Psoas muscle (tissue), 8 donors: ENCODE measurements around the gene C1QL4. TPM values are rescaled to one million over a fixed set of nuclear protein-coding genes. Genes with fewer than 3 reads are reported as not detected.
A peak's percentile ranks its signal among the peaks of the same experiment; 100 is the strongest.
"Not testable (repeated sequence)": the region's sequence is repeated elsewhere in the genome, so short reads cannot be mapped to it uniquely, and the experiment has no call there.

Experiments used
- ATAC-seq, 4 donors: fragments of 200-7000 bp; cut with Tn5 transposase; one replicate each; pipeline ENCODE4 v1.9.1; 2020; ENCODE audit warnings: moderate library complexity in 3 of 4, mild to moderate bottlenecking in 2 of 4
- DNase-seq, 2 donors: peaks; one replicate each; pipeline ENCODE4 v3.0.0-alpha.2; 2020
- H3K27ac ChIP-seq: fragments of 200-600 bp; one replicate; pipeline ENCODE4 v1.8.0; 2022
- H3K27me3 ChIP-seq, 3 donors: fragments of 200-600 bp in 1 of 3; one replicate each; pipeline versions ENCODE4 v1.6.1 to v1.8.0; 2013 to 2022; ENCODE audit warnings: low read length in 2 of 3, mild to moderate bottlenecking in 2 of 3, moderate library complexity in 1 of 3; ENCODE audit not compliant: insufficient read depth in 3 of 3
- H3K36me3 ChIP-seq, 2 donors: fragments of 200-600 bp in 1 of 2; one replicate each; pipeline versions ENCODE4 v1.6.1 to v1.8.0; 2013 to 2022; ENCODE audit warnings: low read depth in 1 of 2, mild to moderate bottlenecking in 1 of 2, moderate library complexity in 1 of 2; ENCODE audit not compliant: insufficient read depth in 1 of 2
- H3K4me1 ChIP-seq: fragments of 200-600 bp; one replicate; pipeline ENCODE4 v1.8.0; 2022
- H3K4me3 ChIP-seq: fragments of 200-600 bp; one replicate; pipeline ENCODE4 v1.8.0; 2022; ENCODE audit warnings: mild to moderate bottlenecking
- H3K9me3 ChIP-seq: fragments of 200-600 bp; one replicate; pipeline ENCODE4 v1.8.0; 2022
- CTCF ChIP-seq: fragments of 200-600 bp; IDR thresholded peaks from one replicate; pipeline ENCODE4 v1.8.0; 2022; ENCODE audit warnings: antibody characterized with exemption
- WGBS, 3 donors: extraction: QIAGEN DNeasy Blood & Tissue Kit; methylation state at CpG; one replicate each; pipeline versions ENCODE4 v1.1.6 to v1.1.7; 2013; 5-methylcytosine and 5-hydroxymethylcytosine counted together
- intact Hi-C, 2 donors: fragments of 100-400 bp; cut with DNase I; formaldehyde crosslinking; loops; one replicate each; pipeline versions ENCODE4 v1.11.0 to v1.14.2; 2022
- polyA plus RNA-seq, 3 donors: library from polyadenylated mRNA; stranded (reverse); fragments of 200-250 nt; gene quantifications; one replicate each; pipeline ENCODE4 v1.2.3, GENCODE V29; 2013
- total RNA-seq, 4 donors: library from RNA; stranded (reverse); fragmentation: NEBNext Ultra II Directional in 2 of 4; extraction: Animal tissue kit (Norgen Biotek cat#: 25700) in 2 of 4; gene quantifications; one replicate each; pipeline versions ENCODE4 v1.2.1 to v1.2.4, GENCODE V29; 2021 to 2023
- donor health status: healthy with polysubstance abuse.
- donor health status: DM: no; HTN: no; CAD: no; lungs with moderate emphysema.
- donor health status: Bipolar disorder and iron deficiency.
- donor health status: healthy.
- donor health status: DM: yes; HTN: yes; CAD: no.
- donor health status: DM: no; HTN: no; CAD: no.
- donor health status: DM: no; HTN: no; CAD: no.
- donor health status: DM: yes; HTN: yes; CAD: no.

Gene C1QL4
- total and polyA plus RNA-seq, 7 donors = not detected

GRCh38 chr12:49334681-49335080 lies 2.3 kb downstream of the C1QL4 start:
- WGBS, 3 donors = 60 to 71% (median 71%) methylated on average over 12 of the region's 12 CpGs
- ATAC-seq (no peak), DNase-seq (no peak)
- peaks cover 0 to 54% (median 20%) of the 10 kb centered on the region in 3 donors for H3K27me3 ChIP-seq
- no peak overlapping the region for H3K4me3 ChIP-seq
- H3K36me3 ChIP-seq = no peaks in the 10 kb centered on the region
- H3K9me3 ChIP-seq = no peaks in the 10 kb centered on the region
- H3K27ac ChIP-seq = no peak overlapping the region
- intact Hi-C loops = loop anchor here in 1 of 2 donors (5.0 kb wide), 1 partner anchor 42 kb away; no protein-coding TSS in a partner anchor
- no peak for TF ChIP-seq CTCF
- H3K4me1 ChIP-seq = no peaks in the 10 kb centered on the region

- Histone ChIP-seq H3K9me3 (no peaks in the 10 kb centered on the region), H3K27me3 (peaks cover 0 to 54% (median 20%) of the 10 kb centered on the region in 3 donors), H3K36me3 (no peaks in the 10 kb centered on the region), H3K4me3 (no peak overlapping the region), H3K4me1 (no peaks in the 10 kb centered on the region), H3K27ac (no peak overlapping the region)
- 58 to 68% (median 59%) methylated on average over 19 of the region's 19 CpGs for WGBS, 3 donors
- no peak for DNase-seq
- TF ChIP-seq CTCF = no peak
- intact Hi-C loops = no loop called here
- no peak for ATAC-seq
Measured at GRCh38 chr12:49334226-49334625, 2.8 kb downstream of the C1QL4 start.

- H3K36me3 ChIP-seq, ATAC-seq, DNase-seq, H3K4me3 ChIP-seq, H3K27ac ChIP-seq, H3K9me3 ChIP-seq, H3K4me1 ChIP-seq, intact Hi-C loops: not testable (repeated sequence)
- 54 to 70% (median 59%) methylated on average over 21 of the region's 21 CpGs for WGBS, 3 donors
- H3K27me3 ChIP-seq = peaks cover 0 to 51% (median 18%) of the 10 kb centered on the region in 3 donors
Measured at GRCh38 chr12:49333778-49334177, 3.2 kb downstream of the C1QL4 start.

GRCh38 chr12:49332891-49333371 lies 4.1 kb downstream of the C1QL4 start:
- WGBS, 3 donors = 20 to 30% (median 30%) methylated on average over 36 to 40 of the region's 40 CpGs
- no peaks in the 10 kb centered on the region for H3K36me3 ChIP-seq
- intact Hi-C loops = no loop called here
- no peaks in the 10 kb centered on the region for H3K9me3 ChIP-seq
- ATAC-seq (no peak), DNase-seq (no peak)
- no peak overlapping the region for H3K27ac ChIP-seq
- H3K27me3 ChIP-seq = peaks cover 0 to 43% (median 18%) of the 10 kb centered on the region in 3 donors
- peak overlapping the region; percentile 22 for H3K4me3 ChIP-seq
- TF ChIP-seq CTCF = no peak
- no peaks in the 10 kb centered on the region for H3K4me1 ChIP-seq

- intact Hi-C loops = no loop called here
- ATAC-seq (no peak), DNase-seq (no peak)
- no peak for TF ChIP-seq CTCF
- H3K4me3 ChIP-seq = peak overlapping the region; percentile 22
- H3K9me3 ChIP-seq = no peaks in the 10 kb centered on the region
- peaks cover 0 to 40% (median 16%) of the 10 kb centered on the region in 3 donors for H3K27me3 ChIP-seq
- H3K36me3 ChIP-seq = no peaks in the 10 kb centered on the region
- 58 to 65% (median 58%) methylated on average over 17 of the region's 17 CpGs for WGBS, 3 donors
- no peaks in the 10 kb centered on the region for H3K4me1 ChIP-seq
- no peak overlapping the region for H3K27ac ChIP-seq
Measured at GRCh38 chr12:49332441-49332861, 4.5 kb downstream of the C1QL4 start.
